GM10847 (cell line): Measurements from ENCODE around the gene ARHGAP31.

Source experiments
- POLR2A ChIP-seq: IDR thresholded peaks from 2 replicates; pipeline ENCODE4 v1.6.1; 2011; ENCODE audit not compliant: insufficient read length; ENCODE audit errors: extremely low read depth

Gene ARHGAP31

GRCh38 chr3:119293871-119294695, at the start of gene ARHGAP31:
Gene ARHGAP31, plus strand, starts transcription at chr3:119294383. Its CDS starts 522 bp downstream, at chr3:119294905.
- TF ChIP-seq POLR2A = peak; percentile 53

- TF ChIP-seq POLR2A = no peak
Observed at GRCh38 chr3:119245778-119246177, 48.4 kb upstream of the ARHGAP31 start.

GRCh38 chr3:119255214-119255613, 39.0 kb upstream of the ARHGAP31 start:
- TF ChIP-seq POLR2A = no peak

GRCh38 chr3:119257111-119257510, 37.1 kb upstream of the ARHGAP31 start:
- TF ChIP-seq POLR2A = no peak

GRCh38 chr3:119257654-119258410, 36.4 kb upstream of the ARHGAP31 start:
- no peak for TF ChIP-seq POLR2A

GRCh38 chr3:119258915-119259314, 35.3 kb upstream of the ARHGAP31 start:
- TF ChIP-seq POLR2A = no peak

GRCh38 chr3:119259821-119260220, 34.4 kb upstream of the ARHGAP31 start:
- TF ChIP-seq POLR2A = no peak

- TF ChIP-seq POLR2A = no peak
Observed at GRCh38 chr3:119261055-119261454, 33.1 kb upstream of the ARHGAP31 start.

- TF ChIP-seq POLR2A = no peak
Observed at GRCh38 chr3:119276680-119277079, 17.5 kb upstream of the ARHGAP31 start.

GRCh38 chr3:119279101-119279554, 15.1 kb upstream of the ARHGAP31 start:
- TF ChIP-seq POLR2A = no peak

- no peak for TF ChIP-seq POLR2A
Observed at GRCh38 chr3:119279584-119280243, 14.5 kb upstream of the ARHGAP31 start.

GRCh38 chr3:119288669-119289403, 5.3 kb upstream of the ARHGAP31 start:
- no peak for TF ChIP-seq POLR2A

- no peak for TF ChIP-seq POLR2A
Observed at GRCh38 chr3:119289404-119289770, 4.8 kb upstream of the ARHGAP31 start.

- TF ChIP-seq POLR2A = no peak
Observed at GRCh38 chr3:119290613-119291012, 3.6 kb upstream of the ARHGAP31 start.
